Thoracic aorta (tissue), 2 donors: ENCODE measurements around the gene TP63. TPM values are rescaled to one million over a fixed set of nuclear protein-coding genes. Genes with fewer than 3 reads are reported as not detected.

Experiments used
- ATAC-seq: fragments of 150-250 bp; one replicate; pipeline ENCODE4 v1.8.0; 2017; ENCODE audit warnings: low read depth; ENCODE audit not compliant: insufficient number of reproducible peaks, low FRiP score
- DNase-seq: peaks from one replicate; pipeline ENCODE4 v3.0.0-alpha.2; 2020; ENCODE audit warnings: low spot score
- H3K27ac ChIP-seq, 2 donors: fragments of 200-600 bp; sonication (generic); 1 replicate in 1 of 2; 2 replicates in 1 of 2; pipeline ENCODE4 v1.5.1; 2016; ENCODE audit warnings: mild to moderate bottlenecking in 2 of 2, moderate library complexity in 2 of 2
- H3K27me3 ChIP-seq: fragments of 200-600 bp; sonication (generic); replicated peaks from 2 replicates; pipeline ENCODE4 v1.6.0; 2016; ENCODE audit warnings: mild to moderate bottlenecking; ENCODE audit not compliant: insufficient read depth
- H3K36me3 ChIP-seq: fragments of 200-600 bp; sonication (generic); one replicate; pipeline ENCODE4 v1.5.1; 2016
- H3K4me1 ChIP-seq, 2 donors: fragments of 200-600 bp; sonication (generic); 1 replicate in 1 of 2; 2 replicates in 1 of 2; pipeline versions ENCODE4 v1.5.1 to v1.6.0; 2016; ENCODE audit warnings: low read depth in 2 of 2, mild to moderate bottlenecking in 1 of 2; ENCODE audit not compliant: control insufficient read depth in 1 of 2
- H3K4me3 ChIP-seq: fragments of 200-600 bp; sonication (generic); 2 replicates; pipeline ENCODE4 v1.5.1; 2016; ENCODE audit warnings: mild to moderate bottlenecking
- H3K9me3 ChIP-seq: fragments of 200-600 bp; sonication (generic); 2 replicates; pipeline ENCODE4 v1.5.1; 2016
- total RNA-seq, 2 donors: library from RNA; depleted of rRNA; stranded (reverse); fragments of >200 nt; gene quantifications; one replicate each; pipeline versions ENCODE4 v1.1.0 to v1.2.3, GENCODE V29; 2016
- TF ChIP-seq, protein P1 (sequence below): fragments of 200-600 bp; sonication (generic); IDR thresholded peaks from one replicate; pipeline ENCODE4 v1.5.1; 2019; ENCODE audit warnings: antibody characterized with exemption

Gene TP63
- total RNA-seq, 2 donors from 2014 or later: 0.14 to 0.42 TPM

DNA sequence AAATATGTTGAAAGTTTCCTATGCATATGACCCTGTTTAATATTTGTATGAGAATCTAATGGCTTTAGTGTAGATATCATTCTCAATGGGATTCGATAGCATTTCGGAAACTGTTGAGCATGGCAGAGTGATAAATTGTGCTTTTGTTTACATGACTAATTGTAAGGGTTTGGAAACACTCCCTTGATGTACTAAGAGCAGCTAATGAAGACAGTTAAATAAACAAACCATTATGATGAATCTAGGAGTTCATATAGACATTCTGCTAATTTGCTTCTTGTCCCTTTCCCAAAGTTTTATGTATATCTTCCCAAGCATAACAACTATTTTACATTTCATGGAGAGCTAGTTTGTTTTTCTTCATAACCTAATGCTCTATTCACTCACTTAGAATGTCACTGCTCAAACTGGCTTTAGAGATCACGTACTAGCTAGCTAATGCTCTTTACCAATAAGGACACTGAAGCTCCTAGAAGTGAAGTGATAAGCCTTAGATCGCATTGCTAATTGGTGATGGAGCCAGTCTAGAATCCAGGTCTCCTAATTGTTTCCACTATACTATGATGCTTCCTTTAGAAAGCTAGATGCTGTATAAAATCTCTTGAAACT, 140.8 kb downstream of the TP63 start:
- ATAC-seq (no peak), DNase-seq (no peak)
- H3K27ac ChIP-seq: no peak overlapping the region
- H3K27me3 ChIP-seq: no peaks in the 10 kb centered on the region
- H3K9me3 ChIP-seq: no peaks in the 10 kb centered on the region
- H3K4me3 ChIP-seq: no peak overlapping the region
- TF ChIP-seq, protein P1, sequence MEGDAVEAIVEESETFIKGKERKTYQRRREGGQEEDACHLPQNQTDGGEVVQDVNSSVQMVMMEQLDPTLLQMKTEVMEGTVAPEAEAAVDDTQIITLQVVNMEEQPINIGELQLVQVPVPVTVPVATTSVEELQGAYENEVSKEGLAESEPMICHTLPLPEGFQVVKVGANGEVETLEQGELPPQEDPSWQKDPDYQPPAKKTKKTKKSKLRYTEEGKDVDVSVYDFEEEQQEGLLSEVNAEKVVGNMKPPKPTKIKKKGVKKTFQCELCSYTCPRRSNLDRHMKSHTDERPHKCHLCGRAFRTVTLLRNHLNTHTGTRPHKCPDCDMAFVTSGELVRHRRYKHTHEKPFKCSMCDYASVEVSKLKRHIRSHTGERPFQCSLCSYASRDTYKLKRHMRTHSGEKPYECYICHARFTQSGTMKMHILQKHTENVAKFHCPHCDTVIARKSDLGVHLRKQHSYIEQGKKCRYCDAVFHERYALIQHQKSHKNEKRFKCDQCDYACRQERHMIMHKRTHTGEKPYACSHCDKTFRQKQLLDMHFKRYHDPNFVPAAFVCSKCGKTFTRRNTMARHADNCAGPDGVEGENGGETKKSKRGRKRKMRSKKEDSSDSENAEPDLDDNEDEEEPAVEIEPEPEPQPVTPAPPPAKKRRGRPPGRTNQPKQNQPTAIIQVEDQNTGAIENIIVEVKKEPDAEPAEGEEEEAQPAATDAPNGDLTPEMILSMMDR: no peak
- no peaks in the 10 kb centered on the region for H3K36me3 ChIP-seq
- no peaks in the 10 kb centered on the region for H3K4me1 ChIP-seq

DNA sequence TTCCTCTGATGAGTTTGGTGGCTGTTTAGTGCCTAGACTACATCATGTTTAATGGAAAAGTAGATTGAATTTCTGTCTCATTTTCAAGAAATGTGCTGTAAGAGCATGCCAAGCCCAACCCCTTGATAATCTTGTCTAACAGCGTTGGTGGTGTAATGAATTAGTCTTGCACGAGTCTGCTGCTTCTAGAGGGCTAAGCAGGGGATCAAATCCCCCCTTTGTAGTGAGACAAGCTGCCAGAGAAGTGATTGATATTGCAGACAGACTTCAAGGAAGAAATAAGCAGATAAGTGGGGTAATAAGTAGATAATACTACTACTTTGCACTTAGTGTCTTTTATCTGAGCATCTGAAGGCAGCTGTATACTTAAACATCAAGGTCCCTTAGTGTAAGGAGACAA, 141.4 kb downstream of the TP63 start:
- Histone ChIP-seq H3K27ac (no peak overlapping the region), H3K27me3 (no peaks in the 10 kb centered on the region), H3K4me3 (no peak overlapping the region), H3K4me1 (no peaks in the 10 kb centered on the region), H3K36me3 (no peaks in the 10 kb centered on the region), H3K9me3 (no peaks in the 10 kb centered on the region)
- TF ChIP-seq, protein P1: no peak
- DNase-seq: no peak
- no peak for ATAC-seq

DNA sequence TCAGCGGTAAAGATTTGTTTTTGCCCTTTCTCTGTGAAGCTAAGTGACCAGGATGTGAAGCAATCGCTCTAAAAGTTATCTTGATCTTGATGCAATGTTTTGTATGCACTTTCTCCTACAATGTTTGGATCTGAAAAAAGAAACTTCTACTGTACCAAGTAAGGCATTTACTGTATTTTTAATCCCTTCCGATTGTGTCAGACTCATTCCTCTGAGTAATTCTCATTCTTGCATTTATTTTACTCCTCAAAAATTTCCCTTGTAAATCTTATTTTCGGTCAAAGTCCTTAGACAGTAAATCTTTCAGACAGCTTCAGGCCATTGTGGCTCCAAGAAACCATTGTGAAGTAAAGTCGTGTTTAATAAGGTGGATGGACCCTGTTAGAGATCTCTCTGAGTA, 141.9 kb downstream of the TP63 start:
- no peak overlapping the region for H3K4me3 ChIP-seq
- no peaks in the 10 kb centered on the region for H3K9me3 ChIP-seq
- DNase-seq: no peak
- no peaks in the 10 kb centered on the region for H3K27me3 ChIP-seq
- no peak overlapping the region for H3K27ac ChIP-seq
- no peaks in the 10 kb centered on the region for H3K4me1 ChIP-seq
- TF ChIP-seq, protein P1: no peak
- H3K36me3 ChIP-seq: no peaks in the 10 kb centered on the region
- ATAC-seq: no peak

DNA sequence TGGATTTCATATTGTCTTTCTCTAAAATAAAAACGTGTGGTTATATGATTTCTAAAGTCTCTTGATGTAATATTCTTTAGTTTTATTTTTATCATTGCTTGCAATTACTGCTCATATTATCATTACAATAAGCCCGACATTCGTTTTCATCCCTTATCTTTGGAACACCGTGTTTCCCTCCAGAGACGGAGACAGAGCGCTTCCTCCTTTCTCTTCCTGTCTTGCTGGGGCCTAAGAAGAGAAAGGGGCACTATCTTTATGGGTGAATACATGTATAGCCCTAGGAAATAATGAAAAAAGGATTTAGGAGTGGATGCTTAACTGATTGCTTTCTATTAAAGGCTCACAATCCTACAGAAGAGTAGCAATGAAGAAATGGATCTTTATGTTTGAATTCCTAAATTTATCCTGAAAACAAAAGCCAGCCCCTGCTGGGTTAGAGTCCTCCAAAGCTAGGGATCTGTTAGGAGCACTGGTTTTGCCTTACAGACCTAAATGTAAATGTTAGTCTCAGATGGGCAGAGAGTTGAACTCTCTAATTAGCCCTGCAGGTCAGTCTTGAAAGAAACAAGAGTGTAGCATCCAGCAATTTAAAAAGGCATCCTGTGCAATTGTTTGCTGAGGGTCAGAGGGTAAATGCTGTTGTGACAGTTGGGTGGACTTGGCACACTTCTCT, 145.1 kb downstream of the TP63 start:
- Histone ChIP-seq H3K4me3 (no peak overlapping the region), H3K27ac (no peak overlapping the region), H3K9me3 (no peaks in the 10 kb centered on the region), H3K27me3 (no peaks in the 10 kb centered on the region), H3K4me1 (no peaks in the 10 kb centered on the region), H3K36me3 (no peaks in the 10 kb centered on the region)
- no peak for ATAC-seq
- DNase-seq: no peak
- TF ChIP-seq, protein P1: no peak

DNA sequence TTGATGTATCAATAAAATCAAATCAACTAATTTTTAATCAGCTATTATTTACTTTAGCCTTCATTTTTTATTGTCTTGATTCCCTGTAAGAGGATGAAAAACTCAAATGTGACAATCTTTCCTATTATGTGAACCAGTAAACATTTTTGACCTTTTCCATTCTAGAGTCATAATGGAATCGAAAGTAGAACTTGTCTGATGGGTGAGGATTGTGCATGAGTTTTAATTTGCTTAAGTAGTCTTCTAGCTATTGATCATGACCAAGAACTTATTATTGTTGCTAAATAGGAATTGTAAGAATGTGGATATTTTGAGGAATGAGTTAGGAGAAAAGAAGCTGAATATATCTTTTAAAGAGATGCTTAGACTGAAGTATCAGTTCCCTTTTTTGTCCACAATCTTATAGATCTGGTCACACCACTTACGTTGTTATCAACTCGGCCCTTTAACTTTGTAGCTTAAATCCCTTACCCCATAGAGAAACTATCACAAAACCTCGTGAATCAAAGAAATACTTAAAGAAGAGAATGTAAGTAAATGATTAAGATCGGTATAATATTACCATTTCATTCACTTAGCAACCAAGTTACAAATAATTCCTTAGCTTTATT, 147.3 kb downstream of the TP63 start:
- H3K4me1 ChIP-seq: no peaks in the 10 kb centered on the region
- no peaks in the 10 kb centered on the region for H3K27me3 ChIP-seq
- no peaks in the 10 kb centered on the region for H3K9me3 ChIP-seq
- TF ChIP-seq, protein P1: no peak
- H3K36me3 ChIP-seq: no peaks in the 10 kb centered on the region
- no peak for ATAC-seq
- no peak for DNase-seq
- no peak overlapping the region for H3K27ac ChIP-seq
- H3K4me3 ChIP-seq: no peak overlapping the region
